ENCODE measurements around the gene MAP3K10. TPM values are rescaled to one million over a fixed set of nuclear protein-coding genes. Genes with fewer than 3 reads are reported as not detected.

MAP3K10 gene
- total and polyA plus RNA-seq, 2 of the 4 experiments (the other 2 are of a cell fraction), result 1.8 to 5.5 TPM

- in situ Hi-C loops (cut with MboI; ENCODE audit: low sequenced_read_pairs) (no loop called here), intact Hi-C loops (cut with micrococcal nuclease) (no loop called here), dilution Hi-C loops (cut with HindIII; ENCODE audit: low sequenced_read_pairs, unreplicated experiment) (no loop called here)
- H3K4ac ChIP-seq (ENCODE audit: low read depth, low read length), result no peak overlapping the region
- H3K4me1 ChIP-seq (ENCODE audit: control insufficient read depth, insufficient read depth, low read length), result no peaks in the 10 kb centered on the region
- no peak overlapping the region for H3K23ac ChIP-seq (ENCODE audit: low read depth, low read length)
- no peak overlapping the region for H2BK120ac ChIP-seq (ENCODE audit: low read depth, low read length)
- no TSS peak for BruUV-seq (replicated peaks)
- TF ChIP-seq NFE2L2 (IDR thresholded peaks at IDR 0.05; ENCODE audit: low read depth, low read length), result no peak
- no peak for TF ChIP-seq SMC3 (IDR thresholded peaks at IDR 0.05; ENCODE audit: low read depth, low read length)
- no peak for TF ChIP-seq RFX5 (IDR thresholded peaks at IDR 0.05; ENCODE audit: low read depth, low read length)
- TF ChIP-seq POLR2A (IDR thresholded peaks at IDR 0.05; ENCODE audit: low read depth, low read length), result no peak
- no peak for TF ChIP-seq MXI1 (IDR thresholded peaks at IDR 0.05; ENCODE audit: borderline replicate concordance, low read depth, low read length)
- no peak for TF ChIP-seq USF2 (IDR thresholded peaks at IDR 0.05; ENCODE audit: low read depth, low read length)
- no peak for TF ChIP-seq MAFK (IDR thresholded peaks at IDR 0.05; ENCODE audit: low read depth, low read length)
- no peak for TF ChIP-seq CTCF (conservative IDR thresholded peaks at IDR 0.05; ENCODE audit: low read depth, low read length)
- TF ChIP-seq CHD1 (IDR thresholded peaks at IDR 0.05; ENCODE audit: low read depth, low read length), result no peak
- no peak for TF ChIP-seq MAZ (IDR thresholded peaks at IDR 0.05; ENCODE audit: borderline replicate concordance, low read depth, low read length)
- no peak for TF ChIP-seq RAD21 (IDR thresholded peaks at IDR 0.05; ENCODE audit: low read length)
- TF ChIP-seq FOS (IDR thresholded peaks at IDR 0.05; ENCODE audit: low read depth, low read length), result no peak
- TF ChIP-seq CEBPB (IDR thresholded peaks at IDR 0.05; ENCODE audit: low read depth, low read length), result no peak
- ChIA-PET POLR2A (ENCODE audit: unreplicated experiment) (no interaction called here), CTCF (no interaction called here)
- H3K9me1 ChIP-seq (ENCODE audit: insufficient read depth, low read length), result 0 out of 2 replicates have a peak, but pooled peaks cover 7% of the 10 kb centered on the region
- no peak overlapping the region for H3K56ac ChIP-seq (ENCODE audit: extremely low read depth, insufficient read depth, low read length)
- no peak overlapping the region for H3K27ac ChIP-seq (ENCODE audit: insufficient read depth, low read length)
- WGBS, 2 experiments (ENCODE audit: extremely low coverage in 2 of 2, insufficient read length in 1 of 2), result 75% methylated on average over 5 of the region's 16 CpGs; no CpG with 5 or more reads in 1 of the 2 experiments
- H3K4me2 ChIP-seq (ENCODE audit: low read depth, low read length), result no peak overlapping the region
- no peak overlapping the region for H3K9ac ChIP-seq (ENCODE audit: low read depth, low read length)
- H3K27me3 ChIP-seq (ENCODE audit: control insufficient read depth, insufficient read depth, low read length), result no peaks in the 10 kb centered on the region
- no peak overlapping the region for H2AK9ac ChIP-seq (replicated peaks; ENCODE audit: low read depth, low read length, poor library complexity)
- DNase-seq (no peak), ATAC-seq (ENCODE audit: low read depth) (no peak)
- H4K5ac ChIP-seq (ENCODE audit: low read depth, low read length), result no peak overlapping the region
- H2AK5ac ChIP-seq (ENCODE audit: low read depth, low read length), result no peak overlapping the region
- peaks cover 36 to 76% of the 10 kb centered on the region in 2 experiments for H3K79me1 ChIP-seq (ENCODE audit: low read depth in 1 of 2, low read length in 2 of 2)
- peaks cover 44% of the 10 kb centered on the region for H4K20me1 ChIP-seq (ENCODE audit: insufficient read depth, low read length)
- no peak overlapping the region for H3K18ac ChIP-seq (ENCODE audit: low read depth, low read length)
- H3K36me3 ChIP-seq (ENCODE audit: control insufficient read depth, insufficient read depth, low read length), result peaks cover 39% of the 10 kb centered on the region
- H4K8ac ChIP-seq (ENCODE audit: low read depth in 2 of 2, low read length in 2 of 2), result no peak overlapping the region
- no peak overlapping the region for H2BK20ac ChIP-seq (ENCODE audit: low read depth, low read length)
- H2BK15ac ChIP-seq (ENCODE audit: low read depth, low read length), result no peak overlapping the region
- H2BK5ac ChIP-seq (ENCODE audit: low read depth, low read length, poor library complexity, severe bottlenecking), result no peak overlapping the region
- no peak overlapping the region for H3K14ac ChIP-seq (replicated peaks; ENCODE audit: low read depth, low read length)
- H4K91ac ChIP-seq (ENCODE audit: insufficient read depth, low read depth, low read length), result no peak overlapping the region
- H3K4me3 ChIP-seq (ENCODE audit: insufficient read depth, low read depth, low read length), result no peak overlapping the region
- no peak overlapping the region for H2AFZ ChIP-seq (replicated peaks; ENCODE audit: low read length, poor library complexity)
- no peaks in the 10 kb centered on the region for H3K9me3 ChIP-seq (ENCODE audit: control insufficient read depth, insufficient read depth, low read length)
These were observed 63.6 kb downstream of the MAP3K10 start for GRCh38 chr19:40254714-40255418.
